ENCODE results near the gene ANKS6. TPM values are rescaled to one million over a fixed set of nuclear protein-coding genes. Genes with fewer than 3 reads are reported as not detected.

Gene ANKS6
- polyA plus RNA-seq, 1 donor from 2014 or later: 16.6 TPM

GRCh38 chr9:98760231-98760630 lies 36.1 kb downstream of the ANKS6 start:
- Histone ChIP-seq H2AFZ (ENCODE audit: low read depth, low read length) (no peak overlapping the region), H3K4me3 (ENCODE audit: low read length) (no peak overlapping the region), H4K20me1 (ENCODE audit: insufficient read depth) (no peaks in the 10 kb centered on the region)

GRCh38 chr9:98755006-98755618 lies 41.2 kb downstream of the ANKS6 start:
- Histone ChIP-seq H2AFZ (ENCODE audit: low read depth, low read length) (no peak overlapping the region), H3F3A (ENCODE audit: insufficient read depth, low read length, poor library complexity, severe bottlenecking) (no peaks in the 10 kb centered on the region), H3K4me3 (ENCODE audit: low read length) (no peak overlapping the region), H3K79me2 (replicated peaks; ENCODE audit: insufficient read depth, low read length) (no peaks in the 10 kb centered on the region), H3K4me2 (ENCODE audit: low read length) (no peak overlapping the region), H3K9me3 (ENCODE audit: low read length) (peaks cover 4% of the 10 kb centered on the region), H3K27ac (ENCODE audit: low read length) (no peak overlapping the region), H3K9me2 (ENCODE audit: insufficient read depth, low read length) (no peaks in the 10 kb centered on the region), H4K20me1 (ENCODE audit: insufficient read depth) (no peaks in the 10 kb centered on the region), H3K36me3 (ENCODE audit: insufficient read depth, low read length) (no peaks in the 10 kb centered on the region), H3K27me3 (ENCODE audit: insufficient read depth, low read depth, low read length) (no peaks in the 10 kb centered on the region), H3K9ac (ENCODE audit: low read length) (no peak overlapping the region)
- TF ChIP-seq CTCF (IDR thresholded peaks at IDR 0.05; ENCODE audit: poor library complexity, severe bottlenecking) (no peak), MXI1 (conservative IDR thresholded peaks at IDR 0.05; ENCODE audit: poor library complexity, severe bottlenecking) (no peak), EZH2 (IDR thresholded peaks at IDR 0.05; ENCODE audit: borderline replicate concordance, insufficient read depth, low read length, poor library complexity, severe bottlenecking) (no peak), EP300 (conservative IDR thresholded peaks at IDR 0.05; ENCODE audit: poor library complexity, severe bottlenecking) (no peak), RAD21 (conservative IDR thresholded peaks at IDR 0.05) (no peak), TAF1 (IDR thresholded peaks at IDR 0.05; ENCODE audit: low read depth) (no peak), POLR2AphosphoS5 (IDR thresholded peaks at IDR 0.05) (no peak), SMC3 (conservative IDR thresholded peaks at IDR 0.05; ENCODE audit: poor library complexity) (no peak)

More at GRCh38 chr9:98760231-98760630, 36.1 kb downstream of the ANKS6 start:
- TF ChIP-seq POLR2AphosphoS5 (IDR thresholded peaks at IDR 0.05) (no peak), EZH2 (IDR thresholded peaks at IDR 0.05; ENCODE audit: borderline replicate concordance, insufficient read depth, low read length, poor library complexity, severe bottlenecking) (no peak), CTCF (IDR thresholded peaks at IDR 0.05; ENCODE audit: poor library complexity, severe bottlenecking) (no peak), MXI1 (conservative IDR thresholded peaks at IDR 0.05; ENCODE audit: poor library complexity, severe bottlenecking) (no peak), RAD21 (conservative IDR thresholded peaks at IDR 0.05) (no peak), TAF1 (IDR thresholded peaks at IDR 0.05; ENCODE audit: low read depth) (no peak), REST (IDR thresholded peaks at IDR 0.05; ENCODE audit: borderline replicate concordance) (no peak), SMC3 (conservative IDR thresholded peaks at IDR 0.05; ENCODE audit: poor library complexity) (no peak), EP300 (conservative IDR thresholded peaks at IDR 0.05; ENCODE audit: poor library complexity, severe bottlenecking) (no peak)
- no peak overlapping the region for H3K9ac ChIP-seq (ENCODE audit: low read length)
- H3K9me2 ChIP-seq (ENCODE audit: insufficient read depth, low read length): no peaks in the 10 kb centered on the region
- no peak overlapping the region for H3K27ac ChIP-seq (ENCODE audit: low read length)
- H3K4me2 ChIP-seq (ENCODE audit: low read length): no peak overlapping the region
- no peaks in the 10 kb centered on the region for H3K27me3 ChIP-seq (ENCODE audit: insufficient read depth, low read depth, low read length)
- peaks cover 4% of the 10 kb centered on the region for H3K9me3 ChIP-seq (ENCODE audit: low read length)
- no peaks in the 10 kb centered on the region for H3K79me2 ChIP-seq (replicated peaks; ENCODE audit: insufficient read depth, low read length)
- H3F3A ChIP-seq (ENCODE audit: insufficient read depth, low read length, poor library complexity, severe bottlenecking): no peaks in the 10 kb centered on the region
- H3K36me3 ChIP-seq (ENCODE audit: insufficient read depth, low read length): no peaks in the 10 kb centered on the region

Data from neural cell (in vitro differentiated cells).